Thoracic aorta (tissue), 2 donors: Measurements from ENCODE around the gene NT5C. TPM values are rescaled to one million over a fixed set of nuclear protein-coding genes. Genes with fewer than 3 reads are reported as not detected.
"Not testable (repeated sequence)": the region's sequence is repeated elsewhere in the genome, so short reads cannot be mapped to it uniquely, and the experiment has no call there.

ENCODE experiments used
- ATAC-seq: fragments of 150-250 bp; one replicate; pipeline ENCODE4 v1.8.0; 2017; ENCODE audit warnings: low read depth; ENCODE audit not compliant: insufficient number of reproducible peaks, low FRiP score
- DNase-seq: peaks from one replicate; pipeline ENCODE4 v3.0.0-alpha.2; 2020; ENCODE audit warnings: low spot score
- H3K27ac ChIP-seq, 2 donors: fragments of 200-600 bp; sonication (generic); 1 replicate in 1 of 2; 2 replicates in 1 of 2; pipeline ENCODE4 v1.5.1; 2016; ENCODE audit warnings: mild to moderate bottlenecking in 2 of 2, moderate library complexity in 2 of 2
- H3K27me3 ChIP-seq: fragments of 200-600 bp; sonication (generic); replicated peaks from 2 replicates; pipeline ENCODE4 v1.6.0; 2016; ENCODE audit warnings: mild to moderate bottlenecking; ENCODE audit not compliant: insufficient read depth
- H3K36me3 ChIP-seq: fragments of 200-600 bp; sonication (generic); one replicate; pipeline ENCODE4 v1.5.1; 2016
- H3K4me1 ChIP-seq, 2 donors: fragments of 200-600 bp; sonication (generic); 1 replicate in 1 of 2; 2 replicates in 1 of 2; pipeline versions ENCODE4 v1.5.1 to v1.6.0; 2016; ENCODE audit warnings: low read depth in 2 of 2, mild to moderate bottlenecking in 1 of 2; ENCODE audit not compliant: control insufficient read depth in 1 of 2
- H3K4me3 ChIP-seq: fragments of 200-600 bp; sonication (generic); 2 replicates; pipeline ENCODE4 v1.5.1; 2016; ENCODE audit warnings: mild to moderate bottlenecking
- H3K9me3 ChIP-seq: fragments of 200-600 bp; sonication (generic); 2 replicates; pipeline ENCODE4 v1.5.1; 2016
- CTCF ChIP-seq: fragments of 200-600 bp; sonication (generic); IDR thresholded peaks from one replicate; pipeline ENCODE4 v1.5.1; 2019; ENCODE audit warnings: antibody characterized with exemption
- total RNA-seq, 2 donors: library from RNA; depleted of rRNA; stranded (reverse); fragments of >200 nt; gene quantifications; one replicate each; pipeline versions ENCODE4 v1.1.0 to v1.2.3, GENCODE V29; 2016

Gene NT5C
- total RNA-seq, 2 donors from 2014 or later: 57.9 to 80.0 TPM

- no peak overlapping the region for H3K4me3 ChIP-seq
- H3K27ac ChIP-seq: no peak overlapping the region
- ATAC-seq (no peak), DNase-seq (no peak)
- no peaks in the 10 kb centered on the region for H3K9me3 ChIP-seq
- H3K36me3 ChIP-seq: peaks cover 3% of the 10 kb centered on the region
- H3K4me1 ChIP-seq: no peaks in the 10 kb centered on the region
- no peaks in the 10 kb centered on the region for H3K27me3 ChIP-seq
- TF ChIP-seq CTCF: no peak
Measured at GRCh38 chr17:75159196-75160031, 27.9 kb upstream of the NT5C start.

- H3K9me3 ChIP-seq, H3K4me3 ChIP-seq, H3K36me3 ChIP-seq, DNase-seq, H3K27ac ChIP-seq, ATAC-seq, H3K27me3 ChIP-seq, H3K4me1 ChIP-seq: not testable (repeated sequence)
Measured at GRCh38 chr17:75158480-75158879, 26.9 kb upstream of the NT5C start.

- Histone ChIP-seq H3K9me3 (no peaks in the 10 kb centered on the region), H3K4me1 (peaks cover 8 to 15% of the 10 kb centered on the region in 2 donors), H3K27me3 (no peaks in the 10 kb centered on the region), H3K27ac (no peak overlapping the region), H3K4me3 (peak overlapping the region; percentile 85), H3K36me3 (no peaks in the 10 kb centered on the region)
- ATAC-seq (no peak), DNase-seq (no peak)
- TF ChIP-seq CTCF: no peak
Measured at GRCh38 chr17:75155191-75155601, 23.7 kb upstream of the NT5C start.

GRCh38 chr17:75154195-75155106 is 22.9 kb upstream of the NT5C start, which contains the start of gene JPT1:
TSS of gene JPT1 (minus strand) at chr17:75154512. CDS start at chr17:75154397, 115 bp downstream.
- DNase-seq (peak; percentile 95), ATAC-seq (peak; percentile 98)
- peaks cover 8 to 15% of the 10 kb centered on the region in 2 donors for H3K4me1 ChIP-seq
- peak within 1 kb of the TSS; percentile 85 for H3K4me3 ChIP-seq
- H3K27ac ChIP-seq: peak within 1 kb of the TSS; percentile 50 to 61
- no peaks in the 10 kb centered on the region for H3K27me3 ChIP-seq
- H3K36me3 ChIP-seq: no peaks in the 10 kb centered on the region
- H3K9me3 ChIP-seq: no peaks in the 10 kb centered on the region
- no peak for TF ChIP-seq CTCF

- peak overlapping the region; percentile 50 to 61 for H3K27ac ChIP-seq
- peak; percentile 3 for ATAC-seq
Measured at GRCh38 chr17:75153780-75154194, 22.2 kb upstream of the NT5C start.

More at GRCh38 chr17:75153780-75154194, 22.2 kb upstream of the NT5C start:
- no peaks in the 10 kb centered on the region for H3K36me3 ChIP-seq
- no peaks in the 10 kb centered on the region for H3K27me3 ChIP-seq
- peaks cover 8 to 15% of the 10 kb centered on the region in 2 donors for H3K4me1 ChIP-seq
- H3K4me3 ChIP-seq: peak overlapping the region; percentile 85
- no peak for TF ChIP-seq CTCF
- DNase-seq: no peak
- H3K9me3 ChIP-seq: no peaks in the 10 kb centered on the region
